B cell (primary cell): ENCODE measurements around the gene ASB4. TPM values are rescaled to one million over a fixed set of nuclear protein-coding genes. Genes with fewer than 3 reads are reported as not detected.
"Not testable (repeated sequence)": the region's sequence is repeated elsewhere in the genome, so short reads cannot be mapped to it uniquely, and the experiment has no call there.

Experiments
- ATAC-seq: fragments of 200-7000 bp; cut with Tn5 transposase; one replicate; pipeline ENCODE4 v1.10.0; 2021; ENCODE audit warnings: low read depth, mild to moderate bottlenecking, moderate number of reproducible peaks, moderate library complexity
- CTCF ChIA-PET: fragments of 350-600 bp; sonication (Branson Sonifier 250); formaldehyde crosslinking; loops from one replicate; lab custom pipeline; 2021; ENCODE audit warnings: antibody characterized with exemption, inconsistent platforms; lab: Charles Lee
- POLR2A ChIA-PET: fragments of 350-600 bp; sonication (Branson Sonifier 250); formaldehyde crosslinking; loops from one replicate; lab custom pipeline; 2021; ENCODE audit warnings: antibody characterized with exemption; lab: Charles Lee
- DNase-seq: peaks from one replicate; pipeline ENCODE4 v3.0.0; 2013
- H2AFZ ChIP-seq: 2 replicates; pipeline ENCODE4 v1.6.1; 2012; ENCODE audit warnings: mild to moderate bottlenecking, low read depth, low read length; ENCODE audit not compliant: insufficient read depth, poor library complexity, severe bottlenecking
- H3K27ac ChIP-seq, 2 donors: 1 replicate in 1 of 2; 2 replicates in 1 of 2; pipeline ENCODE4 v1.5.1; 2012 to 2013; ENCODE audit warnings: low read length in 2 of 2, mild to moderate bottlenecking in 2 of 2, moderate library complexity in 1 of 2
- H3K27me3 ChIP-seq, 4 experiments: fragments of 200-600 bp in 1 of 4; sonication (generic) in 1 of 4; replicated peaks in 1 of 4; 1 replicate in 2 of 4; 2 replicates in 2 of 4; pipeline versions ENCODE4 v1.6.1 to v1.7.0; 2013 to 2016; ENCODE audit warnings: low read length in 3 of 4, mild to moderate bottlenecking in 2 of 4, mixed read lengths in 1 of 4, moderate library complexity in 1 of 4; ENCODE audit not compliant: insufficient read depth in 4 of 4, control insufficient read depth in 3 of 4; ENCODE audit errors: control extremely low read depth in 1 of 4
- H3K36me3 ChIP-seq, 2 experiments: replicated peaks in 1 of 2; 1 replicate in 1 of 2; 2 replicates in 1 of 2; pipeline versions ENCODE4 v1.6.1 to v1.7.1; 2013; ENCODE audit warnings: low read length in 1 of 2; ENCODE audit not compliant: insufficient read depth in 2 of 2, control insufficient read depth in 1 of 2; ENCODE audit errors: control extremely low read depth in 1 of 2, extremely low read depth in 1 of 2
- H3K4me1 ChIP-seq, 2 donors: fragments of 200-600 bp in 1 of 2; sonication (generic) in 1 of 2; 1 replicate in 1 of 2; 2 replicates in 1 of 2; pipeline versions ENCODE4 v1.5.1 to v1.6.1; 2013 to 2017; ENCODE audit warnings: low read length in 2 of 2; ENCODE audit not compliant: control insufficient read depth in 2 of 2, insufficient read depth in 2 of 2
- H3K4me2 ChIP-seq: replicated peaks from 2 replicates; pipeline ENCODE3; 2012; ENCODE audit warnings: mild to moderate bottlenecking, low read depth, low read length; ENCODE audit not compliant: poor library complexity, severe bottlenecking
- H3K4me3 ChIP-seq, 5 experiments: fragments of 200-600 bp in 1 of 5; sonication (generic) in 1 of 5; 1 replicate in 3 of 5; 2 replicates in 2 of 5; pipeline versions ENCODE4 v1.5.1 to v1.7.0; 2011 to 2016; ENCODE audit warnings: low read length in 4 of 5, mild to moderate bottlenecking in 4 of 5, low read depth in 2 of 5, control low read depth in 1 of 5, moderate library complexity in 1 of 5; ENCODE audit not compliant: insufficient read depth in 1 of 5; ENCODE audit errors: control extremely low read depth in 1 of 5, extremely low read depth in 1 of 5
- H3K79me2 ChIP-seq: fragments of 200-600 bp; sonication (generic); one replicate; pipeline ENCODE4 v1.6.0; 2016; ENCODE audit warnings: low read length; ENCODE audit not compliant: control insufficient read depth, insufficient read depth
- H3K9ac ChIP-seq: fragments of 200-600 bp; sonication (generic); 2 replicates; pipeline ENCODE4 v1.6.1; 2017; ENCODE audit warnings: mild to moderate bottlenecking, low read length, moderate library complexity
- H3K9me3 ChIP-seq, 3 donors: one replicate each; pipeline versions ENCODE4 v1.6.1 to v1.7.1; 2013; ENCODE audit warnings: low read length in 2 of 3; ENCODE audit not compliant: control insufficient read depth in 2 of 3, insufficient read depth in 1 of 3; ENCODE audit errors: control extremely low read depth in 1 of 3
- H4K20me1 ChIP-seq: 2 replicates; pipeline ENCODE4 v1.6.0; 2012; ENCODE audit warnings: mild to moderate bottlenecking, low read length; ENCODE audit not compliant: insufficient read depth, control insufficient read depth, poor library complexity, severe bottlenecking
- H3K27ac Mint-ChIP-seq: one replicate; pipeline ENCODE4 v1.8.0; 2021; ENCODE audit warnings: mixed read lengths
- H3K27me3 Mint-ChIP-seq: one replicate; pipeline ENCODE4 v1.8.0; 2021; ENCODE audit warnings: mixed read lengths
- H3K4me1 Mint-ChIP-seq: one replicate; pipeline ENCODE4 v1.8.0; 2021; ENCODE audit warnings: mixed read lengths
- H3K4me3 Mint-ChIP-seq: one replicate; pipeline ENCODE4 v1.8.0; 2021; ENCODE audit warnings: mixed read lengths
- H3K9me3 Mint-ChIP-seq: one replicate; pipeline ENCODE4 v1.8.0; 2022; ENCODE audit warnings: mixed read lengths; ENCODE audit not compliant: insufficient read depth
- CTCF ChIP-seq: fragments of 200-600 bp; IDR thresholded peaks from one replicate; pipeline ENCODE4 v1.8.0; 2022; ENCODE audit warnings: antibody characterized with exemption, mild to moderate bottlenecking
- EZH2 ChIP-seq: IDR thresholded peaks from 2 replicates; pipeline ENCODE4 v1.6.1; 2012; ENCODE audit warnings: borderline replicate concordance, low read depth, mild to moderate bottlenecking, moderate library complexity, low read length; ENCODE audit not compliant: insufficient read depth, poor library complexity, severe bottlenecking
- WGBS: methylation state at CpG from one replicate; pipeline ENCODE4 v1.1.5; 2013; ENCODE audit warnings: missing lambda C conversion rate; ENCODE audit not compliant: insufficient coverage; 5-methylcytosine and 5-hydroxymethylcytosine counted together
- intact Hi-C: fragments of 100-400 bp; cut with micrococcal nuclease; formaldehyde crosslinking; loops from one replicate; pipeline ENCODE4 v1.10.0; 2022
- polyA plus RNA-seq: library from polyadenylated mRNA; depleted of rRNA; stranded (reverse); fragments of >200 nt; gene quantifications from 2 replicates; pipeline ENCODE4 v1.2.3, GENCODE V29; 2012
- total RNA-seq, 2 donors: library from RNA; stranded (reverse); fragments of 120-200 nt in 1 of 2; gene quantifications; 1 replicate in 1 of 2; 2 replicates in 1 of 2; pipeline versions ENCODE4 v1.2.3 to v1.2.4, GENCODE V29; 2013 to 2022

ASB4 gene
- total and polyA plus RNA-seq, 2 donors (not counting 1 experiment from before 2014, with no cell fraction given), result not detected

GRCh38 chr7:95552010-95552926 lies 66.5 kb downstream of the ASB4 start:
- H3K4me1 ChIP-seq, ATAC-seq, H2AFZ ChIP-seq, H3K9me3 ChIP-seq, H3K79me2 ChIP-seq, H3K9me3 Mint-ChIP-seq, H3K4me3 Mint-ChIP-seq, H4K20me1 ChIP-seq, DNase-seq, H3K27me3 ChIP-seq, H3K27ac ChIP-seq, intact Hi-C loops, H3K4me2 ChIP-seq, H3K36me3 ChIP-seq, H3K9ac ChIP-seq, POLR2A ChIA-PET, H3K4me3 ChIP-seq, H3K27ac Mint-ChIP-seq, H3K4me1 Mint-ChIP-seq: not testable (repeated sequence)
- WGBS, result 95% methylated on average over 45 of the region's 45 CpGs
- H3K27me3 Mint-ChIP-seq, result peaks cover 18% of the 10 kb centered on the region
- CTCF ChIA-PET, result interaction anchor here (0.8 kb wide), 1 partner anchor 134 kb away, joined by 3 read pairs; no protein-coding TSS in a partner anchor

- Histone ChIP-seq H3K4me1 (no peaks in the 10 kb centered on the region), H3K4me3 (no peak overlapping the region), H3K4me2 (no peak overlapping the region)
Measured at GRCh38 chr7:95553939-95554338, 68.2 kb downstream of the ASB4 start.

More at GRCh38 chr7:95553939-95554338, 68.2 kb downstream of the ASB4 start:
- Histone ChIP-seq H3K9me3 (no peaks in the 10 kb centered on the region), H3K27ac (no peak overlapping the region), H3K9ac (no peak overlapping the region), H2AFZ (no peak overlapping the region), H4K20me1 (no peaks in the 10 kb centered on the region), H3K36me3 (no peaks in the 10 kb centered on the region), H3K79me2 (no peaks in the 10 kb centered on the region), H3K27me3 (peaks cover 0 to 5% (median 2%) of the 10 kb centered on the region in 4 experiments)
- Mint-ChIP-seq H3K9me3 (no peaks in the 10 kb centered on the region), H3K4me1 (no peaks in the 10 kb centered on the region), H3K4me3 (no peak overlapping the region), H3K27ac (no peak overlapping the region), H3K27me3 (peaks cover 24% of the 10 kb centered on the region)
- no peak for ATAC-seq
- ChIA-PET POLR2A (no interaction called here), CTCF (no interaction called here)
- no peak for TF ChIP-seq CTCF
- TF ChIP-seq EZH2, result no peak
- intact Hi-C loops, result no loop called here
- no peak for DNase-seq
- no CpG with 5 or more reads among the region's 2 CpGs for WGBS
